ENCODE results near the gene PROSER2. TPM values are rescaled to one million over a fixed set of nuclear protein-coding genes. Genes with fewer than 3 reads are reported as not detected.

Gene PROSER2
- total RNA-seq, 1 donor: 6.9 TPM

GRCh38 chr10:11880151-11881029 lies 57.2 kb downstream of the PROSER2 start:
- no peak overlapping the region for H3K4me2 ChIP-seq (ENCODE audit: insufficient read depth, low read length)
- peaks cover 9% of the 10 kb centered on the region for H3K4me1 ChIP-seq (ENCODE audit: insufficient read depth, low read length)
- no peaks in the 10 kb centered on the region for H3K79me2 ChIP-seq (ENCODE audit: insufficient read depth, low read length)
- no peak overlapping the region for H3K4me3 ChIP-seq (ENCODE audit: insufficient read depth, low read length)
- H3K27me3 ChIP-seq (ENCODE audit: insufficient read depth, low read length): no peaks in the 10 kb centered on the region
- H3K27ac ChIP-seq (ENCODE audit: low read depth, low read length): no peak overlapping the region
- no peaks in the 10 kb centered on the region for H4K20me1 ChIP-seq (ENCODE audit: insufficient read depth, low read length)
- no peak overlapping the region for H2AFZ ChIP-seq (ENCODE audit: low read length)
- peak; percentile 66 for DNase-seq (ENCODE audit: insufficient read length, low spot score, missing footprints)
- no peaks in the 10 kb centered on the region for H3K9me3 ChIP-seq (ENCODE audit: low read depth, low read length)
- no peaks in the 10 kb centered on the region for H3K36me3 ChIP-seq (ENCODE audit: insufficient read depth, low read length)
- no peak for TF ChIP-seq CTCF (IDR thresholded peaks at IDR 0.05; ENCODE audit: extremely low read depth, low read depth, low read length)

- no peak for TF ChIP-seq CTCF (IDR thresholded peaks at IDR 0.05; ENCODE audit: extremely low read depth, low read depth, low read length)
- H3K4me2 ChIP-seq (ENCODE audit: insufficient read depth, low read length): no peak overlapping the region
- H3K79me2 ChIP-seq (ENCODE audit: insufficient read depth, low read length): no peaks in the 10 kb centered on the region
- H3K36me3 ChIP-seq (ENCODE audit: insufficient read depth, low read length): no peaks in the 10 kb centered on the region
- peak; percentile 71 for DNase-seq (ENCODE audit: insufficient read length, low spot score, missing footprints)
- no peak overlapping the region for H2AFZ ChIP-seq (ENCODE audit: low read length)
- H3K4me1 ChIP-seq (ENCODE audit: insufficient read depth, low read length): peaks cover 3% of the 10 kb centered on the region
- H4K20me1 ChIP-seq (ENCODE audit: insufficient read depth, low read length): no peaks in the 10 kb centered on the region
- no peaks in the 10 kb centered on the region for H3K27me3 ChIP-seq (ENCODE audit: insufficient read depth, low read length)
- H3K27ac ChIP-seq (ENCODE audit: low read depth, low read length): no peak overlapping the region
- H3K4me3 ChIP-seq (ENCODE audit: insufficient read depth, low read length): no peak overlapping the region
- H3K9me3 ChIP-seq (ENCODE audit: low read depth, low read length): no peaks in the 10 kb centered on the region
Observed at GRCh38 chr10:11881030-11881476, 57.9 kb downstream of the PROSER2 start.

GRCh38 chr10:11881477-11882417 lies 58.6 kb downstream of the PROSER2 start:
- H3K4me1 ChIP-seq (ENCODE audit: insufficient read depth, low read length): no peaks in the 10 kb centered on the region
- H3K9me3 ChIP-seq (ENCODE audit: low read depth, low read length): no peaks in the 10 kb centered on the region
- DNase-seq (ENCODE audit: insufficient read length, low spot score, missing footprints): peak; percentile 74
- no peak overlapping the region for H3K4me2 ChIP-seq (ENCODE audit: insufficient read depth, low read length)
- no peak overlapping the region for H3K4me3 ChIP-seq (ENCODE audit: insufficient read depth, low read length)
- no peaks in the 10 kb centered on the region for H3K27me3 ChIP-seq (ENCODE audit: insufficient read depth, low read length)
- H3K27ac ChIP-seq (ENCODE audit: low read depth, low read length): no peak overlapping the region
- H3K79me2 ChIP-seq (ENCODE audit: insufficient read depth, low read length): no peaks in the 10 kb centered on the region
- no peak for TF ChIP-seq CTCF (IDR thresholded peaks at IDR 0.05; ENCODE audit: extremely low read depth, low read depth, low read length)
- H2AFZ ChIP-seq (ENCODE audit: low read length): no peak overlapping the region
- H4K20me1 ChIP-seq (ENCODE audit: insufficient read depth, low read length): no peaks in the 10 kb centered on the region
- H3K36me3 ChIP-seq (ENCODE audit: insufficient read depth, low read length): no peaks in the 10 kb centered on the region
